Testis (tissue), 3 donors: ENCODE measurements around the gene CBX5. TPM values are rescaled to one million over a fixed set of nuclear protein-coding genes. Genes with fewer than 3 reads are reported as not detected.

ENCODE experiments used
- DNase-seq: peaks from one replicate; pipeline ENCODE4 v3.0.0-alpha.2; 2019
- H3K27ac ChIP-seq, 2 donors: fragments of 200-600 bp; sonication (generic); one replicate each; pipeline ENCODE4 v1.5.1; 2019
- H3K27me3 ChIP-seq: fragments of 200-600 bp; sonication (generic); one replicate; pipeline ENCODE4 v1.5.1; 2019
- H3K36me3 ChIP-seq: fragments of 200-600 bp; sonication (generic); one replicate; pipeline ENCODE4 v1.5.1; 2017; ENCODE audit warnings: low read depth; ENCODE audit errors: missing control alignments
- H3K4me1 ChIP-seq: fragments of 200-600 bp; sonication (generic); one replicate; pipeline ENCODE4 v1.5.1; 2019
- H3K4me3 ChIP-seq, 2 donors: fragments of 200-600 bp; sonication (generic); one replicate each; pipeline ENCODE4 v1.5.1; 2017 to 2019
- H3K9me3 ChIP-seq: fragments of 200-600 bp; sonication (generic); one replicate; pipeline ENCODE4 v1.5.1; 2017
- CTCF ChIP-seq, 3 experiments: fragments of 450-650 bp in 2 of 3; fragments of 200-600 bp in 1 of 3; sonication (generic) in 1 of 3; IDR thresholded peaks; one replicate each; pipeline ENCODE4 v1.5.1; 2016 to 2019; ENCODE audit warnings: antibody characterized with exemption in 3 of 3, mild to moderate bottlenecking in 2 of 3, moderate library complexity in 1 of 3
- POLR2A ChIP-seq: fragments of 450-650 bp; IDR thresholded peaks from one replicate; pipeline ENCODE4 v1.6.1; 2017; ENCODE audit warnings: antibody characterized with exemption, mild to moderate bottlenecking, moderate library complexity
- WGBS, 2 donors: methylation state at CpG; one replicate each; pipeline ENCODE4 v1.1.5; 2018; 5-methylcytosine and 5-hydroxymethylcytosine counted together
- intact Hi-C: fragments of 100-400 bp; cut with DNase I; formaldehyde crosslinking; loops from one replicate; pipeline ENCODE4 v1.15.1; 2023; ENCODE audit warnings: low total_unique reads
- polyA plus RNA-seq: library from polyadenylated mRNA; stranded (reverse); fragments of 350-450 nt; fragmentation: Illumina TruSeq; extraction: RNeasy Lipid Tissue Mini Kit (QIAGEN cat#74804); gene quantifications from one replicate; pipeline ENCODE4 v1.2.3, GENCODE V29; 2014; ENCODE audit warnings: low read depth, low replicate concordance; ENCODE audit not compliant: insufficient read depth
- total RNA-seq, 2 donors: library from RNA; depleted of rRNA; stranded (reverse); fragments of >200 nt; gene quantifications; one replicate each; pipeline ENCODE4 v1.2.3, GENCODE V29; 2016

CBX5 gene
- total and polyA plus RNA-seq, 3 donors from 2014 or later, result 52.7 to 66.4 (median 63.9) TPM

DNA sequence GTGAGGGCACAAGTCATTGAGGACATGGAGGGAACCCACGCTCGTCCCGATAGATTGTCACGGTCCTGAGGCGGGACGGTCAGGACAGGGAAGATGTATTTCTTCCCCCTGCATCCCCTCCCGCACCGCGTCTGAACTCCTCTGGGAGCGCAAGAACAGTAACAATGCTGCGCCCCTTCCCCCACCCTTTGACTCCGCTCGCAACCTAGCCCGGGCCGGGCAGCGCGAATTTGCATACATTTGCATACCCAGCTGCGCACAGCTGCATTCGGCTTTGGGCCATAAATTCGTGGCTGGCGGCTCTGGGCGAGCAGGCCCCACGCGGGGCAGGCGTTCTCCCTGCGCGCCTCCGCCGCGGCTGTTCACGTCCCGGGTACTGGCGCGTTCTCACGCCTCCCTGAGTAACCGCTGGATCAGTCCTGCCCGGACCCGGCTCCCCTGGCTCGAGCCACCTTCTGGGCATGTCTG, 62.1 kb downstream of the CBX5 start:
- 8 to 13% methylated on average over 14 to 39 of the region's 39 CpGs for WGBS, 2 donors
- H3K27me3 ChIP-seq, result no peaks in the 10 kb centered on the region
- DNase-seq, result peak; percentile 34
- peaks cover 16% of the 10 kb centered on the region for H3K4me1 ChIP-seq
- intact Hi-C loops, result no loop called here
- peak overlapping the region in 1 of 2 donors; percentile 43 for H3K4me3 ChIP-seq
- H3K27ac ChIP-seq, result no peak overlapping the region
- H3K9me3 ChIP-seq, result no peaks in the 10 kb centered on the region
- TF ChIP-seq POLR2A (no peak), CTCF (IDR thresholded peaks at IDR 0.05) (no peak)
- no peaks in the 10 kb centered on the region for H3K36me3 ChIP-seq

- DNase-seq, result peak; percentile 82
- H3K4me1 ChIP-seq, result peaks cover 16% of the 10 kb centered on the region
- intact Hi-C loops, result no loop called here
- TF ChIP-seq POLR2A, result no peak
- peak in 2 of 3 experiments; percentile 61 to 92 for TF ChIP-seq CTCF (IDR thresholded peaks at IDR 0.05)
- H3K27me3 ChIP-seq, result no peaks in the 10 kb centered on the region
- H3K27ac ChIP-seq, result no peak overlapping the region
- peak overlapping the region in 1 of 2 donors; percentile 43 for H3K4me3 ChIP-seq
- 1 to 3% methylated on average over 26 to 34 of the region's 34 CpGs for WGBS, 2 donors
- H3K9me3 ChIP-seq, result no peaks in the 10 kb centered on the region
- no peaks in the 10 kb centered on the region for H3K36me3 ChIP-seq
Measured at GRCh38 chr12:54216797-54217661, 62.9 kb downstream of the CBX5 start.

DNA sequence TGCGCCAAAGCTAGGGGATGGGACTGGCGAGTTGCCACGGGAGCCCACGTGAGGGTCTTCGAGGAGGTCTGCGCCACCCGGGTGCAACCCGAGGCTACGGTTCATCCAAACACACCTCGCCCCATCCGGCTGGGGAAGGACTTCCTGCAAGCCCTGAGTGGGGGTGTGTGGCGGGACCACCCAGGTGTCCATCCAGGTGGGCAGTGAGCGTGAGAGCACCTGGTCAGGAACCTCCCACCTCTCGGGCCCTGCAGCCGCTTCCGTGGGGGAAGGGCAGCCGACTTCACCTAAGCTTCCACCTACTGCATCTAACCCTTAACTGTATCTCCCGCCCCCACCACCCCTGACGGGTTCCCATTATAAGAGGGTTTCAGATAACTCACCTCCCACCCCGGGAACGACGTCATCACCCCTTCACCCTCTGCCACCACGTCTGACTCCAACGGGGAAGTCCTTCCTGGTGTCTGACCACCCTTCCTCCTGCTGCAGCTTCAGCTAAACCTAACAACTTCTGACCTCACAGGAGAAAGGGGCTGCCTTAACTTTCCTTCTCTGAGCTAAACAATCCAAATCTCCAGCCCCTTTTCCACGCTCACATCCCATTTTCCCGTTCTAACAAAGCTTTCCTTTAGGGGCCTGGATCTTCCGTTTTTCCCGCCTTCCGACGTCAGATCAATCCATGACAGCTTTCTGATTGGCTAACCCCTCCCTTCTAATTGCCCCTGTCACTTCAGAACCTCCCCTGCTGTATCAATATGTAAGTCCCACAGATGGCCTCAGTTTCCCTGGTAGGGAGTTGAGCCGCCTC, 63.7 kb downstream of the CBX5 start:
- Histone ChIP-seq H3K27me3 (no peaks in the 10 kb centered on the region), H3K9me3 (no peaks in the 10 kb centered on the region), H3K27ac (no peak overlapping the region), H3K4me1 (peaks cover 16% of the 10 kb centered on the region), H3K4me3 (no peak overlapping the region), H3K36me3 (no peaks in the 10 kb centered on the region)
- intact Hi-C loops, result no loop called here
- TF ChIP-seq CTCF (IDR thresholded peaks at IDR 0.05), result no peak
- DNase-seq, result no peak
- 12 to 16% methylated on average over 17 to 31 of the region's 31 CpGs for WGBS, 2 donors

GRCh38 chr12:54214553-54215406, 65.1 kb downstream of the CBX5 start:
- intact Hi-C loops, result no loop called here
- no peak for TF ChIP-seq POLR2A
- peak; percentile 87 to 94 (median 93) for TF ChIP-seq CTCF (IDR thresholded peaks at IDR 0.05)
- H3K27me3 ChIP-seq, result no peaks in the 10 kb centered on the region
- H3K36me3 ChIP-seq, result no peaks in the 10 kb centered on the region
- no peak overlapping the region for H3K27ac ChIP-seq
- no peaks in the 10 kb centered on the region for H3K9me3 ChIP-seq
- H3K4me1 ChIP-seq, result peaks cover 16% of the 10 kb centered on the region
- peak overlapping the region; percentile 18 to 22 for H3K4me3 ChIP-seq
- 19 to 31% methylated on average over 16 to 33 of the region's 33 CpGs for WGBS, 2 donors
- peak; percentile 91 for DNase-seq
